ENCODE measurements around the gene CDK5.
A peak's percentile ranks its signal among the peaks of the same experiment; 100 is the strongest.

The CDK5 gene

DNA sequence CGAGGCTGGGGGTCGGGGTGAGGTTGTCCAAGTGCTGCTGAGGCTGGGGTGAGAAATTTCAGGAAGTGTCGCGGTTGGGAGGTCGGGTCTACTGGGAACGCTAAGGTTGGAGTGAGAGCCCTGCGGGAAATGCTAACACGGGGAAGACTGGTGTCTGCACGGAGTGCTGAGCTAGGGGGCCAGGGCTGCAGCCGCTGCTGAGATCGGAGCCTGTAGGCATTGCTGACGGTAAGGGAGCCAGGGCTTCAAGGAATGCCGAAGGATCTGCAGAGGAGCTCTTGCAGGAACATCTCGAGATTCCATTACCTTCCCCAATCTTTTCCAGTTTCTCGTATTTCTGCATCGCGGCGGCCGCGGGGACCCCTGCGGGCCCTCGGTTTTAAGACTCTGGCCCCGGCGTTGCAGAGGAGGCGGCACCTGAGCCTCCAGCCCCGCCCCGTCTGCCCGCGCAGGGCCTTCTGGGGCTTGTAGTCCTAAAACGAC, at the start of gene CDK5:
Gene CDK5 (minus strand): TSS at position 392 of the 483 bp plus-strand sequence. CDS start 49 bp downstream, at position 343.
- TF ChIP-seq, protein P1, sequence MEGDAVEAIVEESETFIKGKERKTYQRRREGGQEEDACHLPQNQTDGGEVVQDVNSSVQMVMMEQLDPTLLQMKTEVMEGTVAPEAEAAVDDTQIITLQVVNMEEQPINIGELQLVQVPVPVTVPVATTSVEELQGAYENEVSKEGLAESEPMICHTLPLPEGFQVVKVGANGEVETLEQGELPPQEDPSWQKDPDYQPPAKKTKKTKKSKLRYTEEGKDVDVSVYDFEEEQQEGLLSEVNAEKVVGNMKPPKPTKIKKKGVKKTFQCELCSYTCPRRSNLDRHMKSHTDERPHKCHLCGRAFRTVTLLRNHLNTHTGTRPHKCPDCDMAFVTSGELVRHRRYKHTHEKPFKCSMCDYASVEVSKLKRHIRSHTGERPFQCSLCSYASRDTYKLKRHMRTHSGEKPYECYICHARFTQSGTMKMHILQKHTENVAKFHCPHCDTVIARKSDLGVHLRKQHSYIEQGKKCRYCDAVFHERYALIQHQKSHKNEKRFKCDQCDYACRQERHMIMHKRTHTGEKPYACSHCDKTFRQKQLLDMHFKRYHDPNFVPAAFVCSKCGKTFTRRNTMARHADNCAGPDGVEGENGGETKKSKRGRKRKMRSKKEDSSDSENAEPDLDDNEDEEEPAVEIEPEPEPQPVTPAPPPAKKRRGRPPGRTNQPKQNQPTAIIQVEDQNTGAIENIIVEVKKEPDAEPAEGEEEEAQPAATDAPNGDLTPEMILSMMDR (conservative IDR thresholded peaks at IDR 0.05; ENCODE audit: control insufficient read depth, insufficient read depth, low read depth, low read length) = no peak
- H3K4me3 ChIP-seq (ENCODE audit: control insufficient read depth, low read depth, low read length) = peak within 1 kb of the TSS; percentile 78
- no peak for DNase-seq (ENCODE audit: low read depth)

DNA sequence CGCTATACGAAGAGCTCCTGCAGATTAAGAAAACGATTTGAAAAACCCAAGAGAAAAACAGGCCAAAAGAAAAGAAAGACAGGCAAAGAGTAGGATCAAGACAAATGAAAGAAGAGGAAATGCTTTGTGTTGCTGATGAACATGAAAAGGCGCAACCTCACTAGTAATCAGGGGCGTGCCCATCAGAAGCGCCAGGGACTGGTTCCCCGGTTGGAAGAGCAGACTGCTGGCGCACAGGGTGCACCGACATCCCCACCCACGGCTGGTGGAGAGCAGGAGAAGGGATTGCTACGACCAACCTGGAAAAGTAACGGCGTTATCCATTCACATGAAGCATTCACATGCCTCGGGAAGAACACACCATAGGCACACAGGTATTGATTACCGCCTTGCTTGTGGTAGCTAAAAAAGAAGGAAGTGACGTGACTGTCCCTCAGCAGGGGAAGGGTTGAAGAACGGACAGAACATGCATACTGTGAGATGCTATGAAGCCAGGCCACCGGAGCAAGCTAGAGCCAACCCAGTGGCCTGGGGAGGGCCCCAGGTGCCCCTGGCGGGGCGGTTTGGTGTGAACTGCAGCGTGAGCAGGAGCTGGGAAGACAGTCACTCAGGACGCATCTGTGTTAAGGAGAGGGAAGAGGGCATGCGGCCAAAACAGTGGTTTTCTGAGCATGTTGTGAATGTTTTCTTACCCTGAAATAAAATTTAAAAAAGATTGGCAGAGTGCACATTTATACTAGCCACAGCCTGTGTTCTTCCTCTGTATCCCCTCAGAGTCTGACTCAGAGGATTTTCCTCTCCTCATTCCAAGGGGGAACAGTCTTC, 46.9 kb upstream of the CDK5 start:
- TF ChIP-seq, protein P1 (conservative IDR thresholded peaks at IDR 0.05; ENCODE audit: control insufficient read depth, insufficient read depth, low read depth, low read length) = no peak
- no peak overlapping the region for H3K4me3 ChIP-seq (ENCODE audit: control insufficient read depth, low read depth, low read length)
- peak; percentile 92 for DNase-seq (ENCODE audit: low read depth)

DNA sequence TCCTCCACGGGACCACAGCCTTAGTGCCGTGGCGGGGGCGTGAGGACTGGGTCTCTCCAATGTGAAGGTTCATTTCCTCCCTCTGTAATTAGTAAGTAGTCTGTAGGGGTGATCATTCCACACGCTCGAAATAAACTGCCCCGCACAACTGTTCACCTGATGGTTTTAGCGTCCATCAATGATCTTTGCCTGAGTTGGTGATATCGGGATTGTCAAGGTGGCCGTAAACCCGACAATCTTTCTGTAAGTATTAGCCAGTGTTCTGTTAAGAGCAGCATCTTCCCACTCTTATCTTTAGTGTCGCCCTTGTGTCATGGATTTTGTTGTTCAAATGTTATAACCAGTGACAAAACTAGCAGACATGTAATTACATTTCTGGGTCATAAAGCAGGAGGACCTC, 46.3 kb upstream of the CDK5 start:
- TF ChIP-seq, protein P1 (conservative IDR thresholded peaks at IDR 0.05; ENCODE audit: control insufficient read depth, insufficient read depth, low read depth, low read length) = no peak
- DNase-seq (ENCODE audit: low read depth) = no peak
- no peak overlapping the region for H3K4me3 ChIP-seq (ENCODE audit: control insufficient read depth, low read depth, low read length)

DNA sequence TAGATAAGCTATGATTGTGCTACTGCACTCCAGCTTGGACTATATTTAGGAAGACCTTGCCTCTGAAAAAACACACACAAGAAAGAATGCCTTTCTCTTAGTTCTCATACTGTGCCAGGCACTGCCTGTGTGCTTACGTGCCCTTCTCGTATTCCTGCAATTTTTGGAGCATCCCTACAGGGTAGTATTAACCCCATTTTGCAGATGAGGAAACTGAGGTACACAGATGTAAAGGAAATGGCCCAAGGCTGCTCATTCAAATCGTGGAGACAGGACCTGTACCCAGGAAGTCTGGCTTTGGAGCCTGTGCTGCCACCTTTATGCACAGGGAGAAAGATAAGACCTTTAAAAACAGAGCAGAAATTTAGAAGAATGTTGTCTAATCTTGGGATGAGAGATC, 45.3 kb upstream of the CDK5 start:
- DNase-seq (ENCODE audit: low read depth) = no peak
- TF ChIP-seq, protein P1 (conservative IDR thresholded peaks at IDR 0.05; ENCODE audit: control insufficient read depth, insufficient read depth, low read depth, low read length) = no peak
- H3K4me3 ChIP-seq (ENCODE audit: control insufficient read depth, low read depth, low read length) = no peak overlapping the region

DNA sequence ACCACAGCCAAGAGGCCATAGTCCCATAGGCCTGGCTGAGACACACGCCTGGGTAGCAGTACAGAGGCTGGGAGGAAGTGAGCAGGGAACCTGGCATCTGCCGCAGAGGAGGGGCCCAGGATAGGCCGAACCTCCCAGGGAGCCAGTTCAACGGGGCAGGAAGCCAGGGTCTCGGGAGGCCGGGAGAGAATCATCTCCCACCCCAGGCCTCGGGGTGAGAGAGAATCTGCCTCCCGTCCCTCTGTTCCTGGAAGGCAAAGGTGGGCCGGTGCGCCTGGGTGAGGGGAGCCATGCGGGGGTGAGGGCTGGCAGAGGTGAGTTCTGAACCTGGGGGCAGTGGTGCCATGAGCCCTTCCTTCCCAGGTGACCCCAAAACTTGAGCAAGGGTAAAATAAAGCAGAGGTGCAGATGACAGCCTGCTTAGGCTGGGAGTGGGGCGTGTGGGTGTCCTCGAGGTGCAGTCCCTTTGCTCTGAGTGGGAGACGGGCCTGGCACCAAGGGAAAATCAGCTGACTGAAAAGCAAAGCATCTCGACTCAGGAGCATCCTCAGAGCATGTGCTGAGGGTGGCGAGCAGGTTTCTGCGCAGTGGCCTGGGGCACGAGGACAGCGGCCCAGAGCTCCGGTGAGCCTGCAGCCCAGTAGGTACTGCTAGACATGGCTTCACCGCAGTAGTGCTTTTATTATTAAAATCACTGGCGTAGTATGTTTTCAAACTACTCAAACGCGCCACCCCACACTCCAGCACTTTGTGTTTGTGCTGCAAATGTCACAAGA, 44.1 kb upstream of the CDK5 start:
- TF ChIP-seq, protein P1 (conservative IDR thresholded peaks at IDR 0.05; ENCODE audit: control insufficient read depth, insufficient read depth, low read depth, low read length) = no peak
- H3K4me3 ChIP-seq (ENCODE audit: control insufficient read depth, low read depth, low read length) = no peak overlapping the region
- no peak for DNase-seq (ENCODE audit: low read depth)

DNA sequence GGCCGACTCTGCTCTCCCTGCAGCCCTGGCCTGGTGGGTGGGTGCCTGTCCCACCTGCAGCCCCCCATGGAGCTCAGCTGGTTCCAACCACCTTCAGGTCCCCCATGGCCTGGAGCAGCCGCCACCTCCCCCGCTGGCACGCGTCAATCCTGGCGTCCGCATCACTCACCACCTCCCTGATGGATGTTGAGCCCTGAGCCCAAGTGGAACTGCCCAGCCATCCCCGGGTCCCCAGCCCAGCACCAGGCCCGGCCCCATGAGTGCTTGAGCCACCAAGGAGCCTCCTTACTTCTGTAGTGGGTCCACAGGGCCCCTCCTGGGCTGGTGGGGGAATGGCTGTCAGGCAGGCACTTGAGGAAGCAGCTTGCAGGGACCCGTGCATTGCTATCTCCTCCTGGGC, 43.2 kb upstream of the CDK5 start:
- DNase-seq (ENCODE audit: low read depth) = no peak
- no peak overlapping the region for H3K4me3 ChIP-seq (ENCODE audit: control insufficient read depth, low read depth, low read length)
- TF ChIP-seq, protein P1 (conservative IDR thresholded peaks at IDR 0.05; ENCODE audit: control insufficient read depth, insufficient read depth, low read depth, low read length) = no peak
